Right lobe of liver (tissue), 4 donors: Measurements from ENCODE around the gene CC2D1A.

Source experiments
- CTCF ChIP-seq, 4 donors: fragments of 200-600 bp in 3 of 4; fragments of 450-650 bp in 1 of 4; IDR thresholded peaks; one replicate each; pipeline versions ENCODE4 v1.5.1 to v1.8.0; 2016 to 2022; ENCODE audit warnings: antibody characterized with exemption in 4 of 4, mild to moderate bottlenecking in 2 of 4
- POLR2A ChIP-seq: fragments of 450-650 bp; IDR thresholded peaks from one replicate; pipeline ENCODE4 v1.6.1; 2017; ENCODE audit warnings: antibody characterized with exemption, mild to moderate bottlenecking
- donor health status: DM: no; HTN: no; CAD: no.
- donor health status: DM: no; HTN: no; CAD: no.
- donor health status: DM: no; HTN: yes; CAD: no.

GRCh38 chr19:13962699-13963602 is 57.0 kb downstream of the CC2D1A start:
- TF ChIP-seq CTCF (IDR thresholded peaks at IDR 0.05) = no peak
- no peak for TF ChIP-seq POLR2A
